B cell (primary cell): Measurements from ENCODE around the gene WFIKKN2.

Experiments used
- CTCF ChIP-seq: fragments of 200-600 bp; IDR thresholded peaks from one replicate; pipeline ENCODE4 v1.8.0; 2022; ENCODE audit warnings: antibody characterized with exemption, mild to moderate bottlenecking
- EZH2 ChIP-seq: IDR thresholded peaks from 2 replicates; pipeline ENCODE4 v1.6.1; 2012; ENCODE audit warnings: borderline replicate concordance, low read depth, mild to moderate bottlenecking, moderate library complexity, low read length; ENCODE audit not compliant: insufficient read depth, poor library complexity, severe bottlenecking

DNA sequence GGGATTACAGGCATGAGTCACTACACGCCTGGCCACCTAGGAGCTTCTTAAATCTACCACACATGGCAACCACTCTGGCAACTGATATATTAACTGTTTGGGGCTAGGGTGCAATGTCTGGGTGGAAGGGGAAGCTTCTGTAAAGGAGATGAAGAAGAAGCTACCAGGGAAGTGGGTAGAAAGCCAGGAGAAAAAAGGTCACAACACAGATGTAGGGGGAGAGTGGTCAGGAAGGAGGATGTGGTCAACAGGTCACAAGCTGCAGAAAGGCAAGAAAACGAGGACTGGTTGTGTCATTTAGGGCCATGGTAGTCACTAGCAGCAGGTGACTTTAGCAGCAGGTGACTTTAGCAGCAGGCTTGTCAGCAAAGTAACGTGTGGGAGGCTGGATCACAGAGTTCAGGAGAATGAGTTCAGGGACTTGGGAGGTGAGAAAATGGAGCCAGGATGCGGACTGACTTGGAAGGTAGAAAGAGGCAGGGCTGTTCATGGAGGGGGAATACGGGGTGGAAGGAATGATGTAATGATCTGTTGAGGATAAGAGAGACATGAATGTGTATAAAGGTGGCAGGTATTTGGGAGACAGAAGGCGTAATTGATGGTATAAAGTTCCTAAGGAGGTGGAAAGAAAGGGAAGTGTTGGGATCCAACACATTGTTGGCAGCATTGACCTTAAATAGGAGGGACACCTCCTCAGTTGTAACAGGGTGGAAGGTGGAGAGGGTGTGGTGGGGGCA, 16.3 kb upstream of the WFIKKN2 start:
- no peak for TF ChIP-seq CTCF
- no peak for TF ChIP-seq EZH2
